Measurements from ENCODE around the gene TAF10. TPM values are rescaled to one million over a fixed set of nuclear protein-coding genes. Genes with fewer than 3 reads are reported as not detected.

Gene TAF10
- total and polyA plus RNA-seq, 2 of the 13 experiments (the other 11 are each of a cell fraction or from before 2014, with no cell fraction given): 71.3 to 134 TPM

DNA sequence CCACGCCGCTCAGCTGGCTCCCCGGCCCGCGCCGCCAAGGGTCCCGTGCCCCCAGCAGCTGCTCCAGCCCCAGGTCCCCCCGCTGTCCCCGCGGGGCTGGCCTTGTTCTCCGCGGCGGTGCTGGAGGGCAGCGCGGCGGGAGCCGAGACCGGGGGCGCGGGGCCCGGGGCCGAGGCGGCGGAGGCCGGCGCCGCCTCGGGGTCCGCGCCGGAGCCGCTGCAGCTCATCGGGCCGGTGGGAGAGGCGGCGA is 128 bp downstream of the TAF10 start:
- Histone ChIP-seq H3K4me1 (ENCODE audit: insufficient read depth, low read length) (peaks cover 40% of the 10 kb centered on the region), H4K20me1 (ENCODE audit: insufficient read depth, low read length) (no peaks in the 10 kb centered on the region), H3K4me3 (replicated peaks in 1 of 3; ENCODE audit: insufficient read depth in 1 of 3, low read depth in 2 of 3, low read length in 3 of 3) (peak overlapping the region; percentile 81 to 93 (median 86)), H3K9me3 (ENCODE audit: low read length) (no peaks in the 10 kb centered on the region), H3K27me3 (ENCODE audit: control insufficient read depth in 1 of 2, insufficient read depth in 2 of 2, low read length in 2 of 2) (no peaks in the 10 kb centered on the region), H3K4me2 (ENCODE audit: low read depth, low read length) (peak overlapping the region; percentile 96), H3K79me2 (ENCODE audit: insufficient read depth, low read length) (peaks cover 12% of the 10 kb centered on the region), H3K36me3 (replicated peaks in 1 of 2; ENCODE audit: control insufficient read depth in 1 of 2, insufficient read depth in 2 of 2, low read length in 2 of 2) (peaks cover 24 to 52% of the 10 kb centered on the region in 2 experiments), H2AFZ (ENCODE audit: low read length) (no peak overlapping the region), H3K9ac (ENCODE audit: insufficient read depth, low read depth, low read length) (peak overlapping the region; percentile 96), H3K27ac (ENCODE audit: extremely low read length, insufficient read depth, low read length) (peak overlapping the region; percentile 93)
- no CpG with 5 or more reads among the region's 36 CpGs for WGBS (ENCODE audit: low lambda C conversion rate)
- POLR2A ChIA-PET: interaction anchor here (0.6 to 3.1 kb wide), 9 partner anchors 8 to 222 kb away, joined by 3 to 24 read pairs (median 4); partner anchors contain the start of genes ARFIP2, ILK, MRPL17 and RRP8
- no peak for FAIRE-seq
- in situ Hi-C loops (cut with HindIII; ENCODE audit: extremely low pct_ligation_motif_present, low pct_unique_long_range_greater_than_20kb): no loop called here
- DNase-seq (ENCODE audit: low spot score): no peak
- intact Hi-C loops (cut with micrococcal nuclease; ENCODE audit: unreplicated experiment): loop anchor here (1.0 to 5.0 kb wide), 2 partner anchors 71 to 130 kb away; partner anchors contain the start of genes ARFIP2, MRPL17 and TIMM10B
- CTCF ChIA-PET (ENCODE audit: low intra/inter-chr PET ratio, low total read pairs): no interaction called here
- no TSS peak for BruUV-seq (replicated peaks)
- no peak for ATAC-seq
- 0 out of 2 replicates have a peak, but pooled peaks have one; percentile 47 for TF ChIP-seq ZNF816 (CRISPR knock-in tag; IDR thresholded peaks at IDR 0.05; ENCODE audit: borderline replicate concordance)
- no peak for TF ChIP-seq MYC (CRISPR knock-in tag; IDR thresholded peaks at IDR 0.05; ENCODE audit: borderline replicate concordance)
- 0 out of 2 replicates have a peak, but pooled peaks have one; percentile 33 for TF ChIP-seq KDM5A (IDR thresholded peaks at IDR 0.05; ENCODE audit: borderline replicate concordance, low read length)
- no peak for TF ChIP-seq ZMYM2 (CRISPR knock-in tag; IDR thresholded peaks at IDR 0.05)
- no peak for TF ChIP-seq EZH2 (conservative IDR thresholded peaks at IDR 0.05; ENCODE audit: low read depth, low read length)
- TF ChIP-seq ZFP36L1 (CRISPR knock-in tag; IDR thresholded peaks at IDR 0.05): no peak
- no peak for TF ChIP-seq SOX6 (IDR thresholded peaks at IDR 0.05)
- TF ChIP-seq SOX6 (CRISPR knock-in tag; IDR thresholded peaks at IDR 0.05): no peak
- TF ChIP-seq, protein P1, sequence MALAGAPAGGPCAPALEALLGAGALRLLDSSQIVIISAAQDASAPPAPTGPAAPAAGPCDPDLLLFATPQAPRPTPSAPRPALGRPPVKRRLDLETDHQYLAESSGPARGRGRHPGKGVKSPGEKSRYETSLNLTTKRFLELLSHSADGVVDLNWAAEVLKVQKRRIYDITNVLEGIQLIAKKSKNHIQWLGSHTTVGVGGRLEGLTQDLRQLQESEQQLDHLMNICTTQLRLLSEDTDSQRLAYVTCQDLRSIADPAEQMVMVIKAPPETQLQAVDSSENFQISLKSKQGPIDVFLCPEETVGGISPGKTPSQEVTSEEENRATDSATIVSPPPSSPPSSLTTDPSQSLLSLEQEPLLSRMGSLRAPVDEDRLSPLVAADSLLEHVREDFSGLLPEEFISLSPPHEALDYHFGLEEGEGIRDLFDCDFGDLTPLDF (CRISPR knock-in tag; IDR thresholded peaks at IDR 0.05): no peak
- TF ChIP-seq ZNF44 (CRISPR knock-in tag; IDR thresholded peaks at IDR 0.05): no peak
- TF ChIP-seq, protein P2, sequence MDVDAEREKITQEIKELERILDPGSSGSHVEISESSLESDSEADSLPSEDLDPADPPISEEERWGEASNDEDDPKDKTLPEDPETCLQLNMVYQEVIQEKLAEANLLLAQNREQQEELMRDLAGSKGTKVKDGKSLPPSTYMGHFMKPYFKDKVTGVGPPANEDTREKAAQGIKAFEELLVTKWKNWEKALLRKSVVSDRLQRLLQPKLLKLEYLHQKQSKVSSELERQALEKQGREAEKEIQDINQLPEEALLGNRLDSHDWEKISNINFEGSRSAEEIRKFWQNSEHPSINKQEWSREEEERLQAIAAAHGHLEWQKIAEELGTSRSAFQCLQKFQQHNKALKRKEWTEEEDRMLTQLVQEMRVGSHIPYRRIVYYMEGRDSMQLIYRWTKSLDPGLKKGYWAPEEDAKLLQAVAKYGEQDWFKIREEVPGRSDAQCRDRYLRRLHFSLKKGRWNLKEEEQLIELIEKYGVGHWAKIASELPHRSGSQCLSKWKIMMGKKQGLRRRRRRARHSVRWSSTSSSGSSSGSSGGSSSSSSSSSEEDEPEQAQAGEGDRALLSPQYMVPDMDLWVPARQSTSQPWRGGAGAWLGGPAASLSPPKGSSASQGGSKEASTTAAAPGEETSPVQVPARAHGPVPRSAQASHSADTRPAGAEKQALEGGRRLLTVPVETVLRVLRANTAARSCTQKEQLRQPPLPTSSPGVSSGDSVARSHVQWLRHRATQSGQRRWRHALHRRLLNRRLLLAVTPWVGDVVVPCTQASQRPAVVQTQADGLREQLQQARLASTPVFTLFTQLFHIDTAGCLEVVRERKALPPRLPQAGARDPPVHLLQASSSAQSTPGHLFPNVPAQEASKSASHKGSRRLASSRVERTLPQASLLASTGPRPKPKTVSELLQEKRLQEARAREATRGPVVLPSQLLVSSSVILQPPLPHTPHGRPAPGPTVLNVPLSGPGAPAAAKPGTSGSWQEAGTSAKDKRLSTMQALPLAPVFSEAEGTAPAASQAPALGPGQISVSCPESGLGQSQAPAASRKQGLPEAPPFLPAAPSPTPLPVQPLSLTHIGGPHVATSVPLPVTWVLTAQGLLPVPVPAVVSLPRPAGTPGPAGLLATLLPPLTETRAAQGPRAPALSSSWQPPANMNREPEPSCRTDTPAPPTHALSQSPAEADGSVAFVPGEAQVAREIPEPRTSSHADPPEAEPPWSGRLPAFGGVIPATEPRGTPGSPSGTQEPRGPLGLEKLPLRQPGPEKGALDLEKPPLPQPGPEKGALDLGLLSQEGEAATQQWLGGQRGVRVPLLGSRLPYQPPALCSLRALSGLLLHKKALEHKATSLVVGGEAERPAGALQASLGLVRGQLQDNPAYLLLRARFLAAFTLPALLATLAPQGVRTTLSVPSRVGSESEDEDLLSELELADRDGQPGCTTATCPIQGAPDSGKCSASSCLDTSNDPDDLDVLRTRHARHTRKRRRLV (CRISPR knock-in tag; IDR thresholded peaks at IDR 0.05): no peak
- peak; percentile 50 for TF ChIP-seq HNRNPK (IDR thresholded peaks at IDR 0.05; ENCODE audit: low read depth, low read length, poor library complexity, severe bottlenecking)
- no peak for TF ChIP-seq PTBP1 (IDR thresholded peaks at IDR 0.05; ENCODE audit: low read depth, low read length, poor library complexity, severe bottlenecking)
- peak; percentile 27; the same call in 1 of the 2 replicates for TF ChIP-seq ZBTB42 (CRISPR knock-in tag; IDR thresholded peaks at IDR 0.05)
- no peak for TF ChIP-seq RARG (CRISPR knock-in tag; IDR thresholded peaks at IDR 0.05; ENCODE audit: low read depth)
- TF ChIP-seq, protein P3, sequence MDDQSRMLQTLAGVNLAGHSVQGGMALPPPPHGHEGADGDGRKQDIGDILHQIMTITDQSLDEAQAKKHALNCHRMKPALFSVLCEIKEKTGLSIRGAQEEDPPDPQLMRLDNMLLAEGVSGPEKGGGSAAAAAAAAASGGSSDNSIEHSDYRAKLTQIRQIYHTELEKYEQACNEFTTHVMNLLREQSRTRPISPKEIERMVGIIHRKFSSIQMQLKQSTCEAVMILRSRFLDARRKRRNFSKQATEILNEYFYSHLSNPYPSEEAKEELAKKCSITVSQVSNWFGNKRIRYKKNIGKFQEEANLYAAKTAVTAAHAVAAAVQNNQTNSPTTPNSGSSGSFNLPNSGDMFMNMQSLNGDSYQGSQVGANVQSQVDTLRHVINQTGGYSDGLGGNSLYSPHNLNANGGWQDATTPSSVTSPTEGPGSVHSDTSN (CRISPR knock-in tag; IDR thresholded peaks at IDR 0.05; ENCODE audit: borderline replicate concordance): no peak
- no peak for TF ChIP-seq SP2 (CRISPR knock-in tag; IDR thresholded peaks at IDR 0.05)
- TF ChIP-seq, protein P4, sequence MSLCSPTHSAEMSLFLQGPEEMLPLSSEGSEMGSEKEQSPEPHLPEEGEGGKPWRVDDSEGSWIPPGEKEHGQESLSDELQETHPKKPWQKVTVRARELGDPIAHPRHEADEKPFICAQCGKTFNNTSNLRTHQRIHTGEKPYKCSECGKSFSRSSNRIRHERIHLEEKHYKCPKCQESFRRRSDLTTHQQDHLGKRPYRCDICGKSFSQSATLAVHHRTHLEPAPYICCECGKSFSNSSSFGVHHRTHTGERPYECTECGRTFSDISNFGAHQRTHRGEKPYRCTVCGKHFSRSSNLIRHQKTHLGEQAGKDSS (CRISPR knock-in tag; IDR thresholded peaks at IDR 0.05; ENCODE audit: borderline replicate concordance, low read depth): no peak

Data from HepG2 (cell line).